HG02852 (cell line): ENCODE data around the gene FIBP.

Source experiments
- ATAC-seq: cut with Tn5 transposase; IDR thresholded peaks from one replicate; pipeline ENCODE4 v1.9.1; 2021; ENCODE audit warnings: mild to moderate bottlenecking, moderate library complexity; ENCODE audit not compliant: unreplicated experiment

The FIBP gene

DNA sequence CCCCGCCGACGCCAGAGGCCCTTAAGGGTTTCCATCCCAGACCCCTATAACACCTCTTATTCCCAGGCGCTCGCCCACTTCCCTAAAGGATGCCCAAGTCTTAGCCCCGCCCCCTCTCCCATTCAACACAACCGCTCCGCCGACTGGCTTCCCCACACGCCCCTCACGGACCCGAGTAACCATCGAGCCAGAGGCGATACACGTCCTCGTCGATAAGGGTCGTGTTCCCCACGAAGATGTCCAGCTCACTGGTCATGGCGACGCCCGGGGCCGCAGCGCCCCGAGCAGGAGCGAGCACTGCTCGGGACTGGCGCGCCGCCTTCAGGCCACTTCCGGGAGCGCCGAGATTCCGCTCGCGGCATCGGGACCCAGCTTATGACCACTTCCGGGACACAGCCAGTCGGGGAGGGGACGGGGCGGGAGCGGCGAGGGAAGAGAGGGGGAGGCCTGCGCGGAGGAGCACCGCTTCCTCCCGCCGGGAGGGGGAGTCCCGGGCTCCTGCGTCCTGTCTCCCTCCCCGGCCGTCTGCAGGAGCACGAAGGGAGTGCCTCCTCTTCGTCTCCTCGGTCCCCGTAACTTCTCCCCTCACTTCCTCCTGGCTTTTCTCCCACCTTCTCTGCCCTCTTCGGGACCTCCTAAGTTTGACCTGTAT, at the start of gene FIBP:
Gene FIBP, minus strand, starts transcription at position 309 of the 652 bp plus-strand sequence. Its CDS starts 53 bp downstream, at position 256.
- ATAC-seq, result peak; percentile 51

DNA sequence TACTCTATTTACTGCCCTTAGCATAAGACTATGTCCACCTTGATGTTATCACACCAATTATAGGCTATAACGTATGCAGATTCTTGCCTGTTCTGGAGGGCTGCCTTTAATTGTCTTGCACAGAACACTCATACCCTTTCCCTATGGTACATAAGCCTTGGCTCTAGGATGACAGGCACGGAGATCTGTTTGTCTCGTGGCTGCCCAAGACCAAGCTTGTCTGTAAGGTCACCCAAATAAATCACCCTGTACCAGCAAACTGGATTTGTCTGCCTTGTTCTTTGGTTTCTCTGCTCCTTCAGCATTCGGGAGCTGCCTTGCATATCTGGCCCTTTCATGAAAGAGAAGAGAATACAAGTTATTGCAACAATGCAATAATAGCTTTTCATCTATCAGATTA, 49.5 kb upstream of the FIBP start:
- no peak for ATAC-seq

DNA sequence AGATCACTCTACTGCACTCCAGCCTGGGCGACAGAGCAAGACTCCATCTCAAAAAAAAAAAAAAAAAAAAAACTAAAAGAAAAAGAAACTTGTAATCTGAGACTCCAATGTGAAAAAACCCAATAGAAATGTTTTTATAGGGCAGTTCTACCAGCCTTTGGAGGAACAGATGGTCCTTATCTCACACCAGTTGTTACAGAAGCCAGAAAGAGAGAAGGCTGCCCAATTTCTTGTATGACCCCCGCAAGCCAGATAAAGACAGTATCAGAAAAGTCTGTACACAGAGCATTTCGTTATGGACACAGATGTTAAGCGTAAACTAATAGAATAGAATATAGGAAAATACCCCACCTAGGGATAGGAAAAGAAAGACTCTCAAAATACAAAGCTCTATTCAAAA, 45.7 kb upstream of the FIBP start:
- ATAC-seq, result no peak

DNA sequence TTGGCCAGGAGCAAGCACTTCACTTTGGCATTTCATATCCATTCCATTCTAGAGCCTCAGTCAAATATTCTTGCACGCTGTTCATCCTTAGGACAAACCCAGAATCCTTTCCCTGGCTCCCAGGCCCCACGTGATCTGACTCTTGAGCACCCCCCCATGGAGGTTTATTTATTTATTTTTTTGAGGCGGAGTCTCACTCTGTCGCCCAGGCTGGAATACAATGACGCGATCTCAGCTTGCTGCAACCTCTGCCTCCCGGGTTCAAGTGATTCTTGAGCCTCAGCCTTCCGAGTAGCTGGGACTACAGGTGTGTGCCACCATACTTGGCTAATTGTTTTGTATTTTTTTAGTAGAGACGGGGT, 44.3 kb upstream of the FIBP start:
- ATAC-seq, result no peak

DNA sequence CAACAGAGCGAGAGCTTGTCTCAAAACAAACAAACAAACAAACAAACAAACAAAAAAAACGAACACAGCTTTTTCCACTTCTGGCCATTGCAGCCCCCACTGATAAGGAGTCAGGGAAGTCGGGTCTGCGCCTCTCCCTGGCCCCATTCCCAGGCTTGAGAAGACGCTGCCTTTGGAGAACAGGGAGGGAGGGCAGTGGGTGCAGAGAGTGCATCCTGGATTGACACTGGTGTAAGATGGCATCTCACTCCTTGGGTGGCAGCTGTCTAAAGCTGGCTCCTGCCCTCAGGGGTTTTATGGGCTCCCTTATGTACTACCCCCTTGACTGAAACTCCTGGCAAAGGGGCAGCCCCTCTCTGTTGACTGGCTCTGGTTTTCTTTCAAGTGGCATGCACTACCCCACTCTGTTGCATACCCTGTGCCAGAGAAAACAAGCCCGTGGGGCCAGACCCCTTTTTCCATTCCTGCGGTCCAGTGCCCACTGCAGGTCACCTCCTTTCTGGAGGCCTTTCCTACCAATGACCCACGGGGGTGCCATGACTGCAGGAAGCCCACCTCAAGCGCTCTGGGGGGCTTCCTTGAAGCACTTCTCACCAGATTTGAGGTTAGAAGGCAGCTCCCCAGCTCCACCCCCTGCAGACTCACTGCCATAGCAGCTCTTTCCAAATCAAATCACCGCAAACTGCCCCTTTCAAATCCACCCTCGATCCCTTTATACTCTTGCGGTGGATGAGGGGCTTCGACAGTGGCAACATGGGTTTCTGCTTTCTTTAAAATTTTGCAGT, 43.7 kb upstream of the FIBP start:
- no peak for ATAC-seq

DNA sequence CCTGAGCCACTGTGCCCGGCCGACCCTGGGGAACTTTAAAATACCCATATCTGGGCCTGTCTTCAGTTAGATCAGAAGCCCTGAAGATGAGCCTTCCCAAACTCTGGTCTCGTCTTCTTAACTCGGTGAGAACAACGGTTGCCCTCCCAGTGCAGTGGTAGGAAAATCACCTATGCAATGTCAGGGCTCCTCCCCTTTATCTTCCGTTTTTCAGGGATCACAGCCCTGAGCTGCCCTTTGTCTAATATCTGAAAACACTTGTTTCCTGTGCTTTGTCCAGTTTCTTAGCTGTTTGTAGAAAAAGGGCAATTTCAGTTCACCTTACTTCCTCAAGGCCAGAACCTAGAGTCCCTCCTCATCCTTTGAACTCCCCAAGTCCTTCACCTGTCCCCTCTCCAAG, 40.4 kb upstream of the FIBP start:
- no peak for ATAC-seq

DNA sequence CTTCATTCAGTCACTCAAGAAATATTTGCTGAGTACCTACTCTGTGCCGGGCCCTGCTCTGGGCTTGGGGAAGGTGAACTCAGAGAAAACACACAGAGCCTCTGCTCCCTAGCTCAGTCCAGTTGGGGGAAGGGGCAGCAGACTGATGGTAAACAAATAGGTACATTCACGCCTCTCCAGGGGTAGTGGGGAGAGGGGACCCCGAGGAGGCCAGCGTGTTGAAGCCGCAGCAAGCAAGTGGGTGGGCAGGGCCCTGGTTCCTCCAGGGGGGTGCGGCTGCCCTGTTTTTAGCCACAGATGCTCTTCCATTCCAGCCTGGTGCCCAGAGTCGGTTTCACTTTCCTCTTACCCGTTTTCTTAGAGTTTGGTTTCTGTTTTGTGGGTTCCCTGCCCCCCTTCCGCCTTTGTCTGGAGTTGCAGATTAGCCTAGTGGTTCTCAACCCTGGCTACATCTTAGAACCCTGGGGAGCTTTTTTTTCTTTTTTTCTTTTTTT, 39.7 kb upstream of the FIBP start:
- ATAC-seq, result peak; percentile 74

DNA sequence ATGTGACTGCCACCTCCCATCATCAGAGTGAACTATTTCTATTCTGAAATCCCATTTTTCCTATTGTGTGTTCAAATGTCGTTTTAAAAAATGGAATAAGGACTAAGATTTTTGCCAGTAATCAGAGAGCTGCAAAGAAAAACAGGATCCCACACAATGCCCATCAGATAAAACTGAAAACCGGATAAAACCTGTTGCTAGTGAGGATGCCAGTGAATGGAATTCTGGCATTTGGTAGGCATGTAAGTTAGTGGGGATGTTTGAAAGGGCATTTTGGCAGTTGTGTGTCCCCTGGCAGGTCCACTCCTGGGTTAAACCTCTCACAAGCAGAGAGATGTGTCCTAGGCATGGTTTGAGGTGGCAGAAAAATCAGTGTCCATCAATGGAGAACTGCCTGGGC, 37.1 kb upstream of the FIBP start:
- ATAC-seq, result no peak

DNA sequence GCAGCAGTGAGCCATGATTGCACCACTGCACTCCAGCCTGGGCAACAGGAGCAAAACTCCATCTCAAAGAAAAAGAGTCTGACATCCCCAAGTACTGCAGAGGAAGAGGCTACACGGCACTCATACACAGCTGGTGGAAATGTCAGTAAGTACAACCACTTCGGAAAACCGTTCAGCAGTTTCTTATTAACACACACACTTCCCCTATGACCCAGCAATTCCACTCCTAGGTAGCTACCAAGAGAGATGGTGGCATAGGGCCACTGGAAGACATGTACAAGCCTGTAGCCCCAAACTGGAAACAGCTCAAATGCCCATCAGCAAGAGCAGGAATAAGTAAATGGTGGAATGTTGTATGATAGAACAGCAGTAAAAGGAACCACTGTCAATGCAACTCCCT, 34.3 kb upstream of the FIBP start:
- ATAC-seq, result no peak

DNA sequence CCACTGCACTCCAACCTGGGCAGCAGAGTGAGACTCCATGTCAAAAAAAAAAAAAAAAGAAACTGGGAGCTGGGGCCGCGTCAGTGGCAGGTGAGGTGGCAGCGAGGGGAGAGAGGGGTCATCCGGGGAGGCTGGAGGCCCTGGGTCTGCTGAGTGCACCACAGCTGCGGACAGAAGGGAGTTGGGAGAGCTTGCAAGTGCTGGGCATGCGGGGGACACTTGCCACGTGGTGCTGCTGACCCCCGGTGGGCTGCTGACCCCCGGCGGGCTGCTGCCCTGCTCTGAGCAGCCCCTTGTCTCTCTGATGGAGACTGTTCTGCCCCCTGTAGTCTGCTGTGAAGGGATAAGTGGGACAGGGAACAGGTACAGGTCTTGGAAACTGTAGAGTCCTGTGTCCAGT, 33.6 kb upstream of the FIBP start:
- ATAC-seq, result no peak

DNA sequence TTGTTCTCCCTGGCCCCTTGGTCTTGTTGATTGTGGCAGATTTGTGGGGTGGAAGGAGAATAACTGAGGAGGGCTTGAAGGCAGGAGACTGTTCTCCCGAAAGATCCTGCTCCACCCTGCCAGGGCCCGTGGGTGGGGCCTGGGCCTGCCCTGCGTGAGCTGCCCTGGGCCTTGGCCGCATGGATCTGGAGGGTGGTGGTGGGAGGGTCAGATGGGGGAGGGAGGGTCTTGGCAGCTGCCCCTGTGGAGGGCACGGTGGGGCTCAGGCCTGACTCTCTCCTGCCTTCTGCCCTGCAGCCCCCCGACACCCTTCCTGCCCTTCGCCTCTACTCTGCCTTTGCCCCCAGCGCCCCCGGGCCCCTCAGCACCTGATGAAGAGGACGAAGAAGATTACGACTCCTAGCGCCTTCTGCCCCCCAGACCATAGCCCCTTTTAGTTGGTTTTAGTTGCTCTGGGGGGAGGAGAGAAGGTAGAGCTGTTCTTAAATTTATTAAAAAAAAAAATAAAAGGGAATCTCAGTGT, 32.8 kb upstream of the FIBP start:
- no peak for ATAC-seq

DNA sequence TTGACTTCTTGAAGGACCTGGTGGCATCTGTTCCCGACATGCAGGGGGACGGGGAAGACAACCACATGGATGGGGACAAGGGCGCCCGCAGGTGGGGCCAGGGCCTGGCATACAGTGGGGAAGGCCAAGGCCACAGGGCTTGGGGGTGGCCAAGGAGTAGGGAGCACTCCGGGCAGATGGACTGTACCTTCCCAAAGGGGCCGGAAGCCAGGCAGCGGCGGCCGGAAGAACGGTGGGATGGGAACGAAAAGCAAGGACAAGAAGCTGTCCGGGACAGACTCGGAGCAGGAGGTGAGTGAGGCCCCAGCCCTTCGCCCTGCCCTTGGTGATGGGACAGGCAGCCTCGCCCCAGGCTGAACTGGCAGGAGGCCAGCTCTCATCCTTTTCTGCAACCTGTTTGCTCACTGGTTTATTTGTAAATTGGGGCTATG, 32.1 kb upstream of the FIBP start:
- no peak for ATAC-seq

DNA sequence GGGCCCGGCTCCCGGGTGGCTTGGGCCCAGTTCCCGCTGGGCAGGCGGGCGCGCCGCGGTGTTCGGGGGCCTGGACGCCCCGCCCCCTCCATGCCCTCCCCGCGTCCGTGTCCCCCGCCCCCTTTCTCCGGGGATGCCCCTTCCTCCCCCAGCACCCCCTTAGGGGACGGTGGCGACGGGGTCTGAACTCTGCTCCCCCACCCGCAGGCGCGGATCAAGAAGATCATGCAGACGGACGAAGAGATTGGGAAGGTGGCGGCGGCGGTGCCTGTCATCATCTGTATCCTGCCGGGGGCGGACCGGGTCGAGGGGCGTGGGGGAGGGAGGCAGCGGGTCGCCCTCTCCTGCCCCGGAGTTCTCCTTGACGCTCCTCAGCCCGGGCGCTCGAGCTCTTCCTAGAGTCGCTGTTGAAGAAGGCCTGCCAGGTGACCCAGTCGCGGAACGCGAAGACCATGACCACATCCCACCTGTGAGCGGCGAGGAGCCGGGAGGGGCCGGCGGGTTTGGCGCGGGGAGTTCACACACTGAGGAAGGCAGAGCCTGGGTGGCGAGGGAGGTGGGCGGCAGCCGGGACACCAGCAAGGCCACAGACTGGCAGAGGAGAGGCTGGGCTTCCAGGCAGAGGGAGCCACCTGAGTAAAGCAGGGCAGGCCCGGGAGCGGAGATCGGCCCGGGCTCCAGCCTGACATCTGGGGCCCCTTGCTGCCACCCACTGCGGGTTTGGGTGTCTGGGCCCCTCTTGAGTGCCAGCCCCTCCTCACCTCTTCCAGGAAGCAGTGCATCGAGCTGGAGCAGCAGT, 31.5 kb upstream of the FIBP start:
- peak; percentile 38 for ATAC-seq

DNA sequence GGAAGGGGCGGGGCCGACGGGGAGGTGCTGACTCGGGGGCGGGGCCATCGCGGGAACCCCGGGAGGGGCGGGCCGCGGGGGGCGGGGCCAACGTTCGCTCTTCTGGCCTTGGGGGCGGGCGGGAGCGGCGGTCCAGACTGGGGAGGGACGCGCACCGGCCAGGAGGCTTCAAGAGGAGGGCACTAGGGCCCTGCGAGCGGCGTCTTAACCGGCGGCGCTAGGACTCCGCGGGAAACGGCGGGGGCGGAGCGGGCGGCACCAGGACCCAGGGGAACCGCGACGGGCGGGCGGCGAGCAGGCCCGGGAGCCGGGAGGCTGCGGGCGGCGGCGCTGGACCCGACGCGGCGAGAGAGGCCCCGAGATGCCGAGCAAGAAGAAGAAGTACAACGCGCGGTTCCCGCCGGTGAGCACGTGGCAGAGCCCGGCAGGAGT, 30.9 kb upstream of the FIBP start, which contains the start of gene DRAP1:
Gene DRAP1, plus strand, starts transcription at position 286 of the 432 bp plus-strand sequence. Its CDS starts 76 bp downstream, at position 362.
- peak; percentile 82 for ATAC-seq

DNA sequence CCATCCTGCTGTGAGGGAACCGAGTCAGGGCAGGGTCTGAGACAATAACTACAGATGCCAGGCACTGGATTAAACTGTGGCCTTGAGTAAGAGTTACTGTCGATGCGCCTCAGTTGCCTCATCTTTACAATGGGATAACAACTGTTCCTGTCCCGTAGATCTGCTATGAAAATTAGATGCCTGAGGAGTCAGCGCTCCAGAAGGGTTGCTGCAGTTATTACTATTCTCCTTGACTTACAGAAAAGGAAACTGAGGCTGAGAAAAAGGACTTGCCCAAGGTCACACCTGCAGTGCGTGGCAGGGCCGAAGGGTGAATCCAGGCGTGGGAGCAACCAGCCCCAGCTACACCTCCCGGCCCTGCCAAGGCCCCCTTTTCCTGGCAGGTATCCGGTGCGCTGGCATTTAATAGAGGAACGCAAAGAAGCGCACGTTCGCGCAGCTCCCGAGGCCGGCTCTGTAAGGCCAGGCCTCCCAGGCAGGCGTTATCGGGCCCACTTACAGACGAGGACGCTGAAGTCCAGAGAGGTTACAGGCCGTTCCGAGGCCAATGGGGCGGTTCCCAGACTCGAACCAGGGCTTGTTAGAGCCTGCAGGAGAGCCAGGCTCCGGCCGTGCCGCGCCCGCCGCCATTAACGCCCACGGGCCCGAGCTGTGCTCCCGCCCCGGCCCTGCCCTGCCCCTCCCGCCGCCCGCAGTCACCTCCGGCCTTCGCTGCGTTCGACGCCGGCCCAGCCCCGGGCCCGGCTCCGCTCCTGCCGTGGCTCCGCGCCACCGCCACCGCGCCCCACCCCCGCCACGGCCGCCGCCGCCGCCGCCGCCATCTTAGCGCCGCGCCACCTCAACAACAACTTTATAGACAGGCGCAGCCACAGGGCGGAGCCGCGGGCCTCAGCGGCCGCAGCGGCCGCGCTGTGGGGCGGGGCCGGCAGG, 30.2 kb upstream of the FIBP start, which contains the start of gene C11orf68:
Gene C11orf68, minus strand, starts transcription at position 852 of the 930 bp plus-strand sequence. Its CDS starts 31 bp downstream, at position 821.
- ATAC-seq, result peak; percentile 48

DNA sequence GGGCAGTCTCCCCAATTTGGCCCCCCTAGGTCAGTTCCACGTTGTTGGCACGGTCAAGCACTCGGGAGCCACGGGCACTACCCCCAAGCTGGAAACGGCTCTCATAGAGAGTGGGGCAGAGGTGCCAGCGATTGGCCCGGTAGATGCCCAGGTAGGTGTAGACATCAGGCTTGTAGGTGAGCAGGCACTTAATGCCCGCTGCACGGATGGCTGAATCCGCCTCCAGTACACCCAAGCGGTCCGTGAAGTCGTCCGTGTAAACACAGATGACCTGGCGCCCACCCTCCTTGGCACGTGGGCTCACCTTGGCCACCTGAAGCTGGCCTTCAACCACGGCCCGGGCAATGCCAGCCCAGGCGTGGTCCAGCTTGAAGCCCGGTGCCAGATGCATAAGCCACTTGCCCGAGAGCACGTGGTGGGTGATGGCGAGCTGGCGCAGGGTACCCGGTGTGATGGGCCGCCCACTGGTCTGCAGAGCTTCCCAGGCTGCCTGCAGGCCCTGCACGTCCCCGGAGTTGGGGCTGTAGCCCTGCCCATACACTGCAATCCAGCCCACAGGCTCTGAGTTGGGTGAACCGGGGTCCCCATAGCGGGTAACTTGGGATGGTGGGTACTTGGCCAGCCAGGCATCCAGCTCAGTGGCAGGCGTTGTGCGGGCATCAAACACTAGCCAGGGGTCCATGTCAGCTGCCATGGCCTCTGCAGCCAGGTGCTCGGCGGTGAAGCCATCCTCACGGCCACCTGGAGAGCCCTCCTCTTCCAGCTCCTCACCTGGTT, 29.4 kb upstream of the FIBP start:
- ATAC-seq, result no peak

DNA sequence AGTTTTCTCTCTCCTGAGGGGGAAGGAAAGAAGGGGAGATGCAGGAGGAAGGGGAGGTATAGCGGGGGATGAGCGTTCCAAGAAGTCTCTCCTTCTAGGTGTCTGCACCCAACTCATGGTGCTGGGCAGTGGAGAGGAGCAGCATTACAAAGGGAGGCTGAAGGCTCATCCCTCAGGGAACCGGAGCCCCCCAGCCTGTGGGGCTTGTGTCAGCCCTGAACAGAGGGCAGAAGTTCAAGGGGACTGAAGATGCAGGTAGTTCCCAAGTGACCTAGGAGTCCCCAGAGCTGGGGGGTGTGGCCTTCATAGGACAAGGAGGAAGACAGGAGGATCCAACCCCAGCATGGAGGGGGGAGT, 28.8 kb upstream of the FIBP start:
- no peak for ATAC-seq

DNA sequence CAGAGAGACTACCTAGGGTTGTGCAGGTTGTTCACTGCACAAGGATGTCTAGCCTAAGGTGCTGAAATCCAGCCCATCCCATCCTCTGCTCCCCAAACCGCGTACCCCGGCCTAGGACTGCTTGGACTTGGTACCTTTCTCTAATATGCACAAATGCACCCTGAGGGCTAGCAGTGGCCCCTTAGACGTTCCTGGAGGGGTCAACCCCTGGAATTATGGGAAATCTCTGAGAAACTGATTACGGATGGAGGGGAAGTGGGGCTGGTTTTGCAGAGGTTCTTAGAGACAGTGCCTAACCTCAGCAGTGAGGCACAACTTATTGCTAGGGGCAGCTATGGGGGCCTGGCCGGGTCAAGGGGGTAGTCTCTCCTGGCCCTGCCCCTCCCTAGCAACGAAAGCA, 28.1 kb upstream of the FIBP start:
- no peak for ATAC-seq

DNA sequence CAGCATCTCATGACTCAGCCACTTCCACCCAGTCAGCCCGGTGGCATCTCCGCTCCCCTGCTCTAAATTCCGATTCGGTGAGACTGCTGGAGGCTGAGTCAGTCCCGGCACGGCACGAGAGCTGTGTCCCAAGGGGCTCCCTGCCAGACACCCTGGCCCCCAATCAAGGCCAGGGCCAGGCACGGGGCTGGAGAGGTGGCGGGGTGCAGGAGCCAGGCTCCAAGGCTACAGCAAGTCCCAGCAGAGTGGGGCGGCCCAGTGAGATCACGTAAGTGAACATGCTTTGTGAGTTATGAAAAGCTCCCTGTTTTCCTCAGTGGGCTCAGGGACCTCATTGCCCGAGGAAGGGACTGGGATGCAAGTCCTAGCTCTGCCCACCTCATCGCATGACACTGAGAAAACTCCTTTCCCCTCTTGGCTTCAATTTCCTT, 27.6 kb upstream of the FIBP start:
- no peak for ATAC-seq
